HG03575 (cell line): ENCODE measurements around the gene ZBTB25.

Experiments
- ATAC-seq: cut with Tn5 transposase; IDR thresholded peaks from one replicate; pipeline ENCODE4 v1.9.1; 2021; ENCODE audit not compliant: unreplicated experiment, insufficient number of reproducible peaks, low FRiP score; ENCODE audit errors: extremely low read depth

The ZBTB25 gene

GRCh38 chr14:64410084-64410774 is 93.4 kb downstream of the ZBTB25 start:
- no peak for ATAC-seq

GRCh38 chr14:64409126-64409920 is 94.3 kb downstream of the ZBTB25 start:
- ATAC-seq, result no peak

- no peak for ATAC-seq
Observed at GRCh38 chr14:64407329-64407728, 96.3 kb downstream of the ZBTB25 start.

- ATAC-seq, result no peak
Observed at GRCh38 chr14:64405295-64405694, 98.3 kb downstream of the ZBTB25 start.

- no peak for ATAC-seq
Observed at GRCh38 chr14:64401949-64402348, 101.7 kb downstream of the ZBTB25 start.

- no peak for ATAC-seq
Observed at GRCh38 chr14:64400829-64401459, 102.7 kb downstream of the ZBTB25 start.
